Loucy (cell line): Measurements from ENCODE around the gene SPOP.

Source experiments
- H2AFZ ChIP-seq: fragments of 200-600 bp; sonication (generic); 2 replicates; pipeline ENCODE4 v1.6.0; 2016; ENCODE audit warnings: antibody characterized with exemption, mild to moderate bottlenecking, low read length, moderate library complexity
- H3F3A ChIP-seq: fragments of 200-600 bp; 2 replicates; pipeline ENCODE4 v1.6.0; 2016; ENCODE audit warnings: antibody characterized with exemption, low read depth, mild to moderate bottlenecking
- H3K27me3 ChIP-seq: fragments of 200-600 bp; sonication (generic); 2 replicates; pipeline ENCODE4 v1.6.1; 2014; ENCODE audit warnings: low read length, mild to moderate bottlenecking; ENCODE audit not compliant: insufficient read depth, poor library complexity, severe bottlenecking
- H3K36me3 ChIP-seq: fragments of 200-600 bp; sonication (generic); 2 replicates; pipeline ENCODE4 v1.6.1; 2016; ENCODE audit warnings: low read length; ENCODE audit not compliant: insufficient read depth
- H3K4me1 ChIP-seq: fragments of 200-600 bp; sonication (generic); 2 replicates; pipeline ENCODE4 v1.5.1; 2014; ENCODE audit warnings: low read length, mild to moderate bottlenecking; ENCODE audit not compliant: insufficient read depth, poor library complexity, severe bottlenecking
- H3K4me2 ChIP-seq: fragments of 200-600 bp; sonication (generic); 2 replicates; pipeline ENCODE4 v1.6.0; 2014; ENCODE audit warnings: antibody characterized with exemption, low read length, low read depth, mild to moderate bottlenecking; ENCODE audit not compliant: poor library complexity, severe bottlenecking
- H3K4me3 ChIP-seq: fragments of 200-600 bp; sonication (generic); 2 replicates; pipeline ENCODE4 v1.5.1; 2014; ENCODE audit warnings: low read length, mild to moderate bottlenecking, mixed read lengths; ENCODE audit not compliant: poor library complexity, severe bottlenecking
- H3K79me2 ChIP-seq: fragments of 200-600 bp; sonication (generic); 2 replicates; pipeline ENCODE4 v1.6.1; 2014; ENCODE audit warnings: low read length; ENCODE audit not compliant: insufficient read depth
- H3K9ac ChIP-seq: fragments of 200-600 bp; sonication (generic); 2 replicates; pipeline ENCODE4 v1.6.0; 2014; ENCODE audit warnings: mild to moderate bottlenecking, low read depth, low read length, moderate library complexity; ENCODE audit not compliant: poor library complexity, severe bottlenecking
- H3K9me2 ChIP-seq: fragments of 200-600 bp; sonication (generic); replicated peaks from 2 replicates; pipeline ENCODE4 v1.6.1; 2016; ENCODE audit warnings: low read depth, low read length, mixed read lengths
- H3K9me3 ChIP-seq: fragments of 200-600 bp; sonication (generic); 2 replicates; pipeline ENCODE4 v1.6.1; 2014; ENCODE audit warnings: mild to moderate bottlenecking, antibody characterized with exemption, low read length, low read depth; ENCODE audit not compliant: insufficient read depth
- H4K20me1 ChIP-seq: fragments of 200-600 bp; sonication (generic); 2 replicates; pipeline ENCODE4 v1.6.0; 2014; ENCODE audit warnings: antibody characterized with exemption, low read length, mild to moderate bottlenecking; ENCODE audit not compliant: insufficient read depth, poor library complexity, severe bottlenecking
- EZH2phosphoT487 ChIP-seq: fragments of 200-600 bp; IDR thresholded peaks from 2 replicates; pipeline ENCODE4 v1.6.1; 2018; ENCODE audit warnings: antibody characterized with exemption, mild to moderate bottlenecking, moderate library complexity, borderline replicate concordance
- TF ChIP-seq, protein P1 (sequence below): fragments of 200-600 bp; sonication (generic); conservative IDR thresholded peaks from 2 replicates; pipeline ENCODE4 v1.5.1; 2014; ENCODE audit warnings: mild to moderate bottlenecking, antibody characterized with exemption, low read length

SPOP gene

DNA sequence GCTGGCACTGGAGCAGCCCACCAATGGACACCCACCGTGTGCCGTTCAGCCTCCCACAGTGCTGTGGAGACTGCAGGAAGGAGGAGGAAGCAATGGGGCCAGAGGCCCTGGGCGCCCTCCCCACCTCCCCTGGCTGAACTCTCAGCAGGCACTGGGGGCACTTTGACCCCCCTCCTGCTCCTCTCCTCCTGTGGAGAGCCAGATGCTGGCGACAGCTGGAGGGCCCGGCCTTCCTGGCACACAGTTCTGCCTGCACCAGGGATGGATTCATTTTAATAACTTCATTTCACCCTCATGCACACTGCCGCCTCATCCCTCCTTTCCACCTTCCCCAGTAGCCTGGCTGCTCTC lies 96.3 kb downstream of the SPOP start:
- Histone ChIP-seq H3F3A (no peaks in the 10 kb centered on the region), H4K20me1 (no peaks in the 10 kb centered on the region)

DNA sequence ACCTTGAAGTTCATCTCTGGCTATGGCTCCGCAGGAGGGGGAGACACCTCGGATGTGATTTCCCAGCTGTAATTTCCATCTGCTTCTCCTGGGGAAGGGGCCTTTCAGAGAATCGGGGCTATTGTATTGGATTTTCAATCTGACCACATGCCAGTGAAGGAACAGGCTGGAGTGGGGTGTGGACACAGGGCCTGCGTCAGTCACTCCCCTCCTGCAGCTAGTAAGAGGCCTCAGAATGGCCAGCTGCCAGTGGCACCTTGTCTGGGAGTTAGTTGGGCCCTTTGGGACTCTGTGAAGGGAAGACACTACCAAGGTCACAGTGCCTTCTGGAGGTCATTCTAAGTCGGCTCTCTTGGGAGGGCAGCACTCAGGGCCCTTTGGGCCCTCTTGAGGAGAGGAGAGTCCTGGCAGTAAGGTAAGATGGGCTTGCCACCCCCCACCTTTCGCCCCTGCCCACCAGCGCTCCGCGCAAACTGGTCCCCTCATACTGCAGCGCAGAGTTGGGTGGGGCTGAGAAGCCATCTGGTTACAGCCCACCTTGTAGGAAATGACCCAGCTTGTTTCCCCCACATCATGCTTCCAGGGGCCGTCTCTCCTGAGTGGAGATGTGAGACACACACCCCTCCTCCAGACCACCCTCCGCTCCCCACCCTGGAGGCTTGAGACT lies 96.8 kb downstream of the SPOP start:
- no peak overlapping the region for H3K9ac ChIP-seq

More for the DNA sequence above, 96.3 kb downstream of the SPOP start:
- TF ChIP-seq EZH2phosphoT487, result no peak
- TF ChIP-seq, protein P1, sequence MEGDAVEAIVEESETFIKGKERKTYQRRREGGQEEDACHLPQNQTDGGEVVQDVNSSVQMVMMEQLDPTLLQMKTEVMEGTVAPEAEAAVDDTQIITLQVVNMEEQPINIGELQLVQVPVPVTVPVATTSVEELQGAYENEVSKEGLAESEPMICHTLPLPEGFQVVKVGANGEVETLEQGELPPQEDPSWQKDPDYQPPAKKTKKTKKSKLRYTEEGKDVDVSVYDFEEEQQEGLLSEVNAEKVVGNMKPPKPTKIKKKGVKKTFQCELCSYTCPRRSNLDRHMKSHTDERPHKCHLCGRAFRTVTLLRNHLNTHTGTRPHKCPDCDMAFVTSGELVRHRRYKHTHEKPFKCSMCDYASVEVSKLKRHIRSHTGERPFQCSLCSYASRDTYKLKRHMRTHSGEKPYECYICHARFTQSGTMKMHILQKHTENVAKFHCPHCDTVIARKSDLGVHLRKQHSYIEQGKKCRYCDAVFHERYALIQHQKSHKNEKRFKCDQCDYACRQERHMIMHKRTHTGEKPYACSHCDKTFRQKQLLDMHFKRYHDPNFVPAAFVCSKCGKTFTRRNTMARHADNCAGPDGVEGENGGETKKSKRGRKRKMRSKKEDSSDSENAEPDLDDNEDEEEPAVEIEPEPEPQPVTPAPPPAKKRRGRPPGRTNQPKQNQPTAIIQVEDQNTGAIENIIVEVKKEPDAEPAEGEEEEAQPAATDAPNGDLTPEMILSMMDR, result no peak
- Histone ChIP-seq H3K9me2 (no peaks in the 10 kb centered on the region), H3K4me2 (no peak overlapping the region), H3K9ac (no peak overlapping the region), H3K9me3 (no peaks in the 10 kb centered on the region), H3K36me3 (no peaks in the 10 kb centered on the region), H3K79me2 (no peaks in the 10 kb centered on the region), H3K4me1 (no peaks in the 10 kb centered on the region), H2AFZ (no peak overlapping the region), H3K27me3 (no peaks in the 10 kb centered on the region), H3K4me3 (no peak overlapping the region)

DNA sequence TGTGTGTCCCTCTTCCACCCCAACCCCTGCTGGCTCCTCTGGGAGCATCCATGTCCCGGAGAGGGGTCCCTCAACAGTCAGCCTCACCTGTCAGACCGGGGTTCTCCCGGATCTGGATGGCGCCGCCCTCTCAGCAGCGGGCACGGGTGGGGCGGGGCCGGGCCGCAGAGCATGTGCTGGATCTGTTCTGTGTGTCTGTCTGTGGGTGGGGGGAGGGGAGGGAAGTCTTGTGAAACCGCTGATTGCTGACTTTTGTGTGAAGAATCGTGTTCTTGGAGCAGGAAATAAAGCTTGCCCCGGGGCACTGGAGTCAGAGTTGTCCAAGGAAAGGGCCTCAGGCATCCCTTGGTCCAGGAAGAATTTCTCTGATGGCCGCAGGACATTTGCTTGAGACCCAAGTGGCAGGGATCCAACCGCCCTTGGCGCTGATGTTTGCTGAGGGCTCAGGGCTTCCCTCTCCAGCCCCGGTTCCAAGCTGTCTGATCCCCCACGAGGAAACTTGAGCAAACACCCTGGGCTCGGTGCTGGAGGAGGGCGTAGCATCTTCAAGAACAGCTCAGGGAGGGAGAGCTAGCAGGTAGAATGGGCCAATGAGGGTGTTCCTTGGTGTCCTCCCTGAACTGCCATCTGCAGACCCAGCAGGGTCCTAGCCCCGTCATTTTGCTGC lies 97.7 kb downstream of the SPOP start:
- Histone ChIP-seq H3F3A (no peaks in the 10 kb centered on the region), H3K4me3 (no peak overlapping the region), H3K9me2 (no peaks in the 10 kb centered on the region), H3K9me3 (no peaks in the 10 kb centered on the region), H3K27me3 (no peaks in the 10 kb centered on the region), H2AFZ (no peak overlapping the region), H3K4me1 (no peaks in the 10 kb centered on the region), H3K36me3 (no peaks in the 10 kb centered on the region), H4K20me1 (no peaks in the 10 kb centered on the region), H3K4me2 (no peak overlapping the region), H3K79me2 (no peaks in the 10 kb centered on the region), H3K9ac (no peak overlapping the region)
- TF ChIP-seq EZH2phosphoT487, result no peak
- TF ChIP-seq, protein P1, result no peak

More for the DNA sequence above, 96.8 kb downstream of the SPOP start:
- H3K4me2 ChIP-seq, result no peak overlapping the region
- H4K20me1 ChIP-seq, result no peaks in the 10 kb centered on the region
- TF ChIP-seq EZH2phosphoT487, result no peak
- TF ChIP-seq, protein P1, result no peak
- H3K9me3 ChIP-seq, result no peaks in the 10 kb centered on the region
- no peaks in the 10 kb centered on the region for H3K79me2 ChIP-seq
- H3K4me1 ChIP-seq, result no peaks in the 10 kb centered on the region
- H2AFZ ChIP-seq, result no peak overlapping the region
- H3K27me3 ChIP-seq, result no peaks in the 10 kb centered on the region
- no peaks in the 10 kb centered on the region for H3K9me2 ChIP-seq
- no peak overlapping the region for H3K4me3 ChIP-seq
- H3K36me3 ChIP-seq, result no peaks in the 10 kb centered on the region
- H3F3A ChIP-seq, result no peaks in the 10 kb centered on the region
